ENCODE results near the gene GET4.

DNA sequence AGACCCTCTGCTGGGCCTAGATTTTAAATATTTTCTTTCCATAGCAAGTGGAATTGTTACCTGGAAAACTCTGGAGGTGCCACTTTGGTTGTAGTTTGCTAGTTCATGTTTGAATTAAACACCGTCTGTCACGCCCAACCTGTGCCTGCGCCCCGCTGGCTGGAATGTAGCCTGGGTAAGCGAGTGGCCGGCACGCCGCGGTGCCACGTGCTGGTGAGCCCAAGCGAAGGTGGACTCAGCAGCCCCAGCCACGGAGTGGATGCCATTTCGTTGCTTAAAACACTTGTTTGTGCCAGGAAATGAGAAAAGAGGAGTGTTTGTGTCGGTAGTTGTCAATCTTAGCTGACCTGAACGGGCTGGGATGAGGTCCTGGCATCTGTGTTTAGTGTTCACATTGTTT is 2.7 kb downstream of the GET4 start:
- TF ChIP-seq, protein P1, sequence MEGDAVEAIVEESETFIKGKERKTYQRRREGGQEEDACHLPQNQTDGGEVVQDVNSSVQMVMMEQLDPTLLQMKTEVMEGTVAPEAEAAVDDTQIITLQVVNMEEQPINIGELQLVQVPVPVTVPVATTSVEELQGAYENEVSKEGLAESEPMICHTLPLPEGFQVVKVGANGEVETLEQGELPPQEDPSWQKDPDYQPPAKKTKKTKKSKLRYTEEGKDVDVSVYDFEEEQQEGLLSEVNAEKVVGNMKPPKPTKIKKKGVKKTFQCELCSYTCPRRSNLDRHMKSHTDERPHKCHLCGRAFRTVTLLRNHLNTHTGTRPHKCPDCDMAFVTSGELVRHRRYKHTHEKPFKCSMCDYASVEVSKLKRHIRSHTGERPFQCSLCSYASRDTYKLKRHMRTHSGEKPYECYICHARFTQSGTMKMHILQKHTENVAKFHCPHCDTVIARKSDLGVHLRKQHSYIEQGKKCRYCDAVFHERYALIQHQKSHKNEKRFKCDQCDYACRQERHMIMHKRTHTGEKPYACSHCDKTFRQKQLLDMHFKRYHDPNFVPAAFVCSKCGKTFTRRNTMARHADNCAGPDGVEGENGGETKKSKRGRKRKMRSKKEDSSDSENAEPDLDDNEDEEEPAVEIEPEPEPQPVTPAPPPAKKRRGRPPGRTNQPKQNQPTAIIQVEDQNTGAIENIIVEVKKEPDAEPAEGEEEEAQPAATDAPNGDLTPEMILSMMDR (IDR thresholded peaks at IDR 0.05; ENCODE audit: low read length): no peak
- no peak for TF ChIP-seq EZH2 (IDR thresholded peaks at IDR 0.05; ENCODE audit: borderline replicate concordance, low read length)

Measured in OCI-LY1 (cell line).